CD4-positive, alpha-beta memory T cell (primary cell): ENCODE measurements around the gene HIGD1C. TPM values are rescaled to one million over a fixed set of nuclear protein-coding genes. Genes with fewer than 3 reads are reported as not detected.
"Not testable (repeated sequence)": the region's sequence is repeated elsewhere in the genome, so short reads cannot be mapped to it uniquely, and the experiment has no call there.

Experiments used
- CTCF ChIA-PET: fragments of 350-600 bp; sonication (Branson Sonifier 250); formaldehyde crosslinking; loops from one replicate; lab custom pipeline; 2021; ENCODE audit warnings: inconsistent platforms; ENCODE audit not compliant: partially characterized antibody; lab: Charles Lee
- POLR2A ChIA-PET: fragments of 350-600 bp; sonication (Branson Sonifier 250); formaldehyde crosslinking; loops from one replicate; lab custom pipeline; 2021; ENCODE audit not compliant: partially characterized antibody; lab: Charles Lee
- DNase-seq, 5 donors: peaks; one replicate each; pipeline versions ENCODE4 v3.0.0 to v3.0.0-alpha.2; 2020 to 2022; ENCODE audit warnings: mixed read lengths in 1 of 5
- H3K27ac ChIP-seq: one replicate; pipeline ENCODE4 v1.7.0; 2013; ENCODE audit warnings: low read depth, low read length
- H3K27me3 ChIP-seq: 2 replicates; pipeline ENCODE4 v1.7.0; 2013; ENCODE audit warnings: mild to moderate bottlenecking, low read length, moderate library complexity; ENCODE audit not compliant: insufficient read depth
- H3K36me3 ChIP-seq: 2 replicates; pipeline ENCODE4 v1.7.0; 2013; ENCODE audit warnings: mild to moderate bottlenecking, low read length, moderate library complexity; ENCODE audit not compliant: insufficient read depth
- H3K4me1 ChIP-seq: 2 replicates; pipeline ENCODE4 v1.7.0; 2013; ENCODE audit warnings: mild to moderate bottlenecking, low read length, moderate library complexity; ENCODE audit not compliant: insufficient read depth
- H3K4me3 ChIP-seq, 2 donors: one replicate each; pipeline ENCODE4 v1.7.0; 2013; ENCODE audit warnings: low read length in 2 of 2, mild to moderate bottlenecking in 1 of 2
- H3K9me3 ChIP-seq, 2 donors: one replicate each; pipeline ENCODE4 v1.7.0; 2013; ENCODE audit warnings: low read length in 2 of 2, control low read depth in 1 of 2; ENCODE audit not compliant: control insufficient read depth in 1 of 2
- H3K27ac Mint-ChIP-seq, 7 donors: one replicate each; pipeline ENCODE4 v1.8.0; 2020 to 2021; ENCODE audit warnings: mixed read lengths in 7 of 7, mild to moderate bottlenecking in 6 of 7, inconsistent platforms in 3 of 7, moderate library complexity in 3 of 7
- H3K27me3 Mint-ChIP-seq, 2 donors: one replicate each; pipeline ENCODE4 v1.8.0; 2020 to 2021; ENCODE audit warnings: mixed read lengths in 2 of 2
- H3K36me3 Mint-ChIP-seq, 2 donors: one replicate each; pipeline ENCODE4 v1.8.0; 2020 to 2021; ENCODE audit warnings: mixed read lengths in 2 of 2, inconsistent platforms in 1 of 2, mild to moderate bottlenecking in 1 of 2
- H3K4me1 Mint-ChIP-seq, 4 donors: one replicate each; pipeline ENCODE4 v1.8.0; 2020 to 2021; ENCODE audit warnings: mixed read lengths in 4 of 4, mild to moderate bottlenecking in 1 of 4
- H3K4me3 Mint-ChIP-seq, 8 donors: one replicate each; pipeline ENCODE4 v1.8.0; 2020 to 2021; ENCODE audit warnings: mixed read lengths in 8 of 8, mild to moderate bottlenecking in 7 of 8, moderate library complexity in 6 of 8, inconsistent platforms in 3 of 8
- H3K9me3 Mint-ChIP-seq, 8 donors: one replicate each; pipeline ENCODE4 v1.8.0; 2020 to 2021; ENCODE audit warnings: mixed read lengths in 8 of 8, mild to moderate bottlenecking in 5 of 8, inconsistent platforms in 3 of 8, moderate library complexity in 1 of 8
- intact Hi-C: fragments of 100-400 bp; cut with micrococcal nuclease; formaldehyde crosslinking; loops from one replicate; pipeline ENCODE4 v1.15.1; 2023
- polyA plus RNA-seq, 2 donors: library from polyadenylated mRNA; unstranded; fragments of 300-500 nt; fragmentation: Illumina TruSeq; gene quantifications; one replicate each; pipeline ENCODE4 v1.2.3, GENCODE V29; 2021
- total RNA-seq, 2 experiments: library from RNA; stranded (reverse); gene quantifications; one replicate each; pipeline ENCODE4 v1.2.3, GENCODE V29; 2021

Gene HIGD1C
- total and polyA plus RNA-seq, 4 experiments from 2014 or later: not detected

GRCh38 chr12:50948798-50949197, 3.5 kb upstream of the HIGD1C start:
- no peak for DNase-seq
- Mint-ChIP-seq H3K4me1 (no peaks in the 10 kb centered on the region), H3K27ac (no peak overlapping the region), H3K9me3 (no peaks in the 10 kb centered on the region), H3K36me3 (peaks cover 0 to 9% of the 10 kb centered on the region in 2 donors), H3K27me3 (no peaks in the 10 kb centered on the region), H3K4me3 (no peak overlapping the region)
- CTCF ChIA-PET: interaction anchor here (0.7 to 0.9 kb wide), 2 partner anchors 38 to 510 kb away, joined by 3 to 4 read pairs; no protein-coding TSS in a partner anchor
- Histone ChIP-seq H3K4me1 (no peaks in the 10 kb centered on the region), H3K36me3 (no peaks in the 10 kb centered on the region), H3K27me3 (no peaks in the 10 kb centered on the region), H3K9me3 (no peaks in the 10 kb centered on the region), H3K4me3 (no peak overlapping the region), H3K27ac (no peak overlapping the region)
- POLR2A ChIA-PET: no interaction called here
- intact Hi-C loops: no loop called here

- ChIA-PET CTCF (interaction anchor here (0.9 kb wide), 1 partner anchor 37 kb away, joined by 3 read pairs; no protein-coding TSS in a partner anchor), POLR2A (no interaction called here)
- Histone ChIP-seq H3K4me3 (no peak overlapping the region), H3K27ac (no peak overlapping the region), H3K27me3 (no peaks in the 10 kb centered on the region), H3K36me3 (no peaks in the 10 kb centered on the region), H3K4me1 (no peaks in the 10 kb centered on the region), H3K9me3 (no peaks in the 10 kb centered on the region)
- Mint-ChIP-seq H3K9me3 (no peaks in the 10 kb centered on the region), H3K4me1 (no peaks in the 10 kb centered on the region), H3K4me3 (no peak overlapping the region), H3K27me3 (no peaks in the 10 kb centered on the region), H3K36me3 (peaks cover 0 to 4% of the 10 kb centered on the region in 2 donors), H3K27ac (no peak overlapping the region)
- no peak for DNase-seq
- intact Hi-C loops: no loop called here
These were observed 2.5 kb upstream of the HIGD1C start for GRCh38 chr12:50949801-50950302.

- no peaks in the 10 kb centered on the region for H3K9me3 Mint-ChIP-seq
- intact Hi-C loops: no loop called here
- no peaks in the 10 kb centered on the region for H3K36me3 ChIP-seq
- POLR2A ChIA-PET: no interaction called here
- DNase-seq: no peak
- no peaks in the 10 kb centered on the region for H3K4me1 ChIP-seq
- H3K27ac Mint-ChIP-seq: no peak overlapping the region
- no peak overlapping the region for H3K4me3 ChIP-seq
- H3K27me3 ChIP-seq: no peaks in the 10 kb centered on the region
- no peaks in the 10 kb centered on the region for H3K27me3 Mint-ChIP-seq
- H3K9me3 ChIP-seq: no peaks in the 10 kb centered on the region
- CTCF ChIA-PET: no interaction called here
- no peaks in the 10 kb centered on the region for H3K4me1 Mint-ChIP-seq
- no peak overlapping the region for H3K4me3 Mint-ChIP-seq
- H3K27ac ChIP-seq: no peak overlapping the region
- H3K36me3 Mint-ChIP-seq: peaks cover 0 to 4% of the 10 kb centered on the region in 2 donors
These were observed 1.2 kb upstream of the HIGD1C start for GRCh38 chr12:50951112-50951511.

- Histone ChIP-seq H3K4me1 (no peaks in the 10 kb centered on the region), H3K36me3 (no peaks in the 10 kb centered on the region), H3K9me3 (no peaks in the 10 kb centered on the region), H3K27ac (no peak overlapping the region), H3K27me3 (no peaks in the 10 kb centered on the region), H3K4me3 (no peak overlapping the region)
- no peak overlapping the region for H3K4me3 Mint-ChIP-seq
- CTCF ChIA-PET: no interaction called here
- no peak overlapping the region for H3K27ac Mint-ChIP-seq
- peaks cover 0 to 4% of the 10 kb centered on the region in 2 donors for H3K36me3 Mint-ChIP-seq
- no peaks in the 10 kb centered on the region for H3K9me3 Mint-ChIP-seq
- POLR2A ChIA-PET: no interaction called here
- H3K27me3 Mint-ChIP-seq: no peaks in the 10 kb centered on the region
- no peaks in the 10 kb centered on the region for H3K4me1 Mint-ChIP-seq
- no peak for DNase-seq
- intact Hi-C loops: no loop called here
These were observed 703 bp downstream of the HIGD1C start for GRCh38 chr12:50953047-50953446.

GRCh38 chr12:50954789-50955188, 2.4 kb downstream of the HIGD1C start:
- H3K27me3 ChIP-seq, H3K4me3 Mint-ChIP-seq, H3K27ac Mint-ChIP-seq, H3K4me3 ChIP-seq, H3K9me3 ChIP-seq, H3K36me3 Mint-ChIP-seq, H3K9me3 Mint-ChIP-seq, DNase-seq, H3K27me3 Mint-ChIP-seq, POLR2A ChIA-PET, H3K4me1 ChIP-seq, intact Hi-C loops, H3K27ac ChIP-seq, H3K4me1 Mint-ChIP-seq, H3K36me3 ChIP-seq: not testable (repeated sequence)
- CTCF ChIA-PET: interaction anchor here (1.3 kb wide), 1 partner anchor 129 kb away, joined by 3 read pairs; no protein-coding TSS in a partner anchor

GRCh38 chr12:50955288-50955687, 2.9 kb downstream of the HIGD1C start:
- no peak overlapping the region for H3K27ac ChIP-seq
- H3K9me3 ChIP-seq: no peaks in the 10 kb centered on the region
- no peak for DNase-seq
- Mint-ChIP-seq H3K27me3 (no peaks in the 10 kb centered on the region), H3K9me3 (no peaks in the 10 kb centered on the region), H3K4me1 (peaks cover 0 to 5% (median 0%) of the 10 kb centered on the region in 4 donors), H3K36me3 (peaks cover 0 to 4% of the 10 kb centered on the region in 2 donors), H3K4me3 (no peak overlapping the region), H3K27ac (no peak overlapping the region)
- H3K4me3 ChIP-seq: no peak overlapping the region
- CTCF ChIA-PET: interaction anchor here (1.3 kb wide), 1 partner anchor 129 kb away, joined by 3 read pairs; no protein-coding TSS in a partner anchor
- intact Hi-C loops: no loop called here
- H3K36me3 ChIP-seq: no peaks in the 10 kb centered on the region
- H3K4me1 ChIP-seq: no peaks in the 10 kb centered on the region
- POLR2A ChIA-PET: no interaction called here
- no peaks in the 10 kb centered on the region for H3K27me3 ChIP-seq

GRCh38 chr12:50955697-50956096, 3.4 kb downstream of the HIGD1C start:
- intact Hi-C loops: no loop called here
- H3K9me3 Mint-ChIP-seq: no peaks in the 10 kb centered on the region
- POLR2A ChIA-PET: no interaction called here

More at GRCh38 chr12:50955697-50956096, 3.4 kb downstream of the HIGD1C start:
- Histone ChIP-seq H3K4me3 (no peak overlapping the region), H3K27ac (no peak overlapping the region), H3K27me3 (no peaks in the 10 kb centered on the region), H3K4me1 (no peaks in the 10 kb centered on the region), H3K36me3 (no peaks in the 10 kb centered on the region), H3K9me3 (no peaks in the 10 kb centered on the region)
- CTCF ChIA-PET: interaction anchor here (1.3 kb wide), 1 partner anchor 130 kb away, joined by 3 read pairs; no protein-coding TSS in a partner anchor
- no peak overlapping the region for H3K4me3 Mint-ChIP-seq
- no peak for DNase-seq
- no peak overlapping the region for H3K27ac Mint-ChIP-seq
- no peaks in the 10 kb centered on the region for H3K27me3 Mint-ChIP-seq
- peaks cover 0 to 4% of the 10 kb centered on the region in 2 donors for H3K36me3 Mint-ChIP-seq
- H3K4me1 Mint-ChIP-seq: peaks cover 0 to 5% (median 0%) of the 10 kb centered on the region in 4 donors
